Testis (tissue), 2 donors: Measurements from ENCODE around the gene CD8A.
"Not testable (repeated sequence)": the region's sequence is repeated elsewhere in the genome, so short reads cannot be mapped to it uniquely, and the experiment has no call there.

Experiments used
- CTCF ChIP-seq, 3 experiments: fragments of 450-650 bp in 2 of 3; fragments of 200-600 bp in 1 of 3; sonication (generic) in 1 of 3; IDR thresholded peaks; one replicate each; pipeline ENCODE4 v1.5.1; 2016 to 2019; ENCODE audit warnings: antibody characterized with exemption in 3 of 3, mild to moderate bottlenecking in 2 of 3, moderate library complexity in 1 of 3
- POLR2A ChIP-seq: fragments of 450-650 bp; IDR thresholded peaks from one replicate; pipeline ENCODE4 v1.6.1; 2017; ENCODE audit warnings: antibody characterized with exemption, mild to moderate bottlenecking, moderate library complexity

GRCh38 chr2:86837714-86838113, 47.0 kb upstream of the CD8A start:
- TF ChIP-seq POLR2A; CTCF (IDR thresholded peaks at IDR 0.05): not testable (repeated sequence)
